ACC112 (cell line): ENCODE data around the gene ACSM3.
"Not testable (repeated sequence)": the region's sequence is repeated elsewhere in the genome, so short reads cannot be mapped to it uniquely, and the experiment has no call there.

Source experiments
- H2AFZ ChIP-seq: fragments of 200-600 bp; sonication (generic); one replicate; pipeline ENCODE4 v1.6.0; 2017; ENCODE audit warnings: antibody characterized with exemption, low read length; ENCODE audit not compliant: unreplicated experiment
- H3K27ac ChIP-seq: fragments of 200-600 bp; sonication (generic); 2 replicates; pipeline ENCODE4 v1.5.1; 2014; ENCODE audit warnings: low read depth, mild to moderate bottlenecking, antibody characterized with exemption, low read length, moderate library complexity
- H3K27me3 ChIP-seq: fragments of 200-600 bp; sonication (generic); 2 replicates; pipeline ENCODE4 v1.6.1; 2014; ENCODE audit warnings: mild to moderate bottlenecking, antibody characterized with exemption, low read length, moderate library complexity, mixed read lengths; ENCODE audit not compliant: insufficient read depth
- H3K36me3 ChIP-seq: fragments of 200-600 bp; sonication (generic); 2 replicates; pipeline ENCODE4 v1.6.1; 2016; ENCODE audit warnings: mild to moderate bottlenecking, antibody characterized with exemption, low read length, moderate library complexity, mixed read lengths; ENCODE audit not compliant: insufficient read depth
- H3K4me1 ChIP-seq: fragments of 200-600 bp; sonication (generic); one replicate; pipeline ENCODE4 v1.6.1; 2016; ENCODE audit warnings: low read length, mixed read lengths; ENCODE audit not compliant: insufficient read depth, unreplicated experiment, control insufficient read depth
- H3K4me3 ChIP-seq: fragments of 200-600 bp; sonication (generic); 2 replicates; pipeline ENCODE4 v1.5.1; 2014; ENCODE audit warnings: mild to moderate bottlenecking, low read depth, low read length
- H3K79me2 ChIP-seq: fragments of 200-600 bp; sonication (generic); one replicate; pipeline ENCODE4 v1.6.0; 2016; ENCODE audit warnings: low read length; ENCODE audit not compliant: control insufficient read depth, unreplicated experiment, insufficient read depth

The ACSM3 gene

DNA sequence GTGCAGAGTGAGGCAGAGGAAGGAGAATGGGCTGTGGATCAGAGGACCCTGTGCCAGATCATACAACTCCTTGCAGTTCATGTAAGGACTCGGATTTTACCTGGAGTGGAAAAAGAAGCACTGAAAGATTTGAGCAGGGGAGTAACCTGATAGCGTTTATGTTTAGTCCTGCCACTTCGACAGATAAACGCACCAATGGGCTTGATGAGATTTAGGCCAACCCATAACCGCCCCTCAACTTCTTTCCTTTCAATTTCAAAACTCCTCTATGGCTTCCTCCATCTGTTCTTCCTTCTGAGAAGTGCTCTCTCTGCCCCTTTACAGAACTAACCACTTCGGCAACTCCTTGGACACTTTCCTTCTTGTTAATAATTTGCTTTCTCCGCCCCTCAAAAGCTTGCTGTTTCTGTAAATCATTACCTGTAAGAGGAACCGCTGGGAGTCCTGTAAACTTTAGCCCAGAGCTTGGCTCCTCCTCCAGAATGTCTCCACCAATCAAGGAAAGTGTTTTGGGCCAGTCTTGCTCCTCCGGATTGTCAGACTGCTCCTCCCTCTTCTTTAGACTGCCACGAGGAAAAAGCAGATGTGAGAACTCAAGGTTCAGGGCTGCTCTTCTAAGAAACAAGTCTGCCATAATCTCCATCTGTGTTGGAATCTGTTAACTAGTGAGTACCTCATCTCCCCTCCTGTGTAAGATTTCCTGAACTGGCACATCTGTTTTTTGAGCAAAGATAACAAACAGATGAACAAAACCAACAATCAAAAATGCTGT is at the start of gene ACSM3:
TSS of gene ACSM3 (plus strand) at position 554 of the 772 bp plus-strand sequence. CDS start 6,021 bp downstream, outside the sequence.
- H3K27ac ChIP-seq = no peak within 1 kb of the TSS
- no peaks in the 10 kb centered on the region for H3K4me1 ChIP-seq
- peak within 1 kb of the TSS; percentile 95 for H2AFZ ChIP-seq
- no peaks in the 10 kb centered on the region for H3K79me2 ChIP-seq
- no peaks in the 10 kb centered on the region for H3K36me3 ChIP-seq
- H3K4me3 ChIP-seq = peak within 1 kb of the TSS; percentile 76
- peaks cover 14% of the 10 kb centered on the region for H3K27me3 ChIP-seq

DNA sequence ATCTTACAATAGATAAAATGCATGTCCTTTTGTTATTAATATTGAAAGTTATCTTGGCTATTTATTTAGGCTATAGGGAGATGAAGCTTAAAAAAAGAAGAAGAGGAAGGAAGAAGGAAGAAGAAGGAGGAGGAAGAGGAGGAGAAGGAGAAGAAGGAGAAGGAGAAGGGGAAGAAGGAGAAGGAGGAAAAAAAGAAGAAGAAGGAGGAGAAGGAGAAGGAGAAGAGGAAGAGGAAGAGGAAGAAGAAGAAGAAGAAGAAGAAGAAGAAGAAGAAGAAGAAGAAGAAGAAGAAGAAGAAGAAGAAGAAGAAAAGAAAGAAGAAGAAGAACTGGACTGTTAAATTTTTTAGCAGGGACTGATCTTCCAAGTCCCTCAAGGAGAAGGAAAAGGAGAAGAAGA is 46.1 kb upstream of the ACSM3 start:
- H3K4me3 ChIP-seq, H3K4me1 ChIP-seq, H3K27ac ChIP-seq, H2AFZ ChIP-seq, H3K36me3 ChIP-seq, H3K79me2 ChIP-seq: not testable (repeated sequence)
- peaks cover 41% of the 10 kb centered on the region for H3K27me3 ChIP-seq

GRCh38 chr16:20720251-20720650 is 43.6 kb upstream of the ACSM3 start:
- Histone ChIP-seq H3K79me2 (no peaks in the 10 kb centered on the region), H3K36me3 (no peaks in the 10 kb centered on the region), H3K27ac (no peak overlapping the region), H3K27me3 (peaks cover 28% of the 10 kb centered on the region), H3K4me1 (no peaks in the 10 kb centered on the region), H2AFZ (no peak overlapping the region), H3K4me3 (no peak overlapping the region)

GRCh38 chr16:20726661-20727060 is 37.2 kb upstream of the ACSM3 start:
- Histone ChIP-seq H3K36me3 (no peaks in the 10 kb centered on the region), H3K27me3 (peaks cover 27% of the 10 kb centered on the region), H3K27ac (no peak overlapping the region), H3K4me3 (no peak overlapping the region), H2AFZ (no peak overlapping the region), H3K4me1 (no peaks in the 10 kb centered on the region), H3K79me2 (no peaks in the 10 kb centered on the region)

- Histone ChIP-seq H3K36me3 (no peaks in the 10 kb centered on the region), H3K27me3 (peaks cover 27% of the 10 kb centered on the region), H3K4me1 (no peaks in the 10 kb centered on the region), H3K27ac (no peak overlapping the region), H3K4me3 (no peak overlapping the region), H3K79me2 (no peaks in the 10 kb centered on the region), H2AFZ (no peak overlapping the region)
These were observed 36.6 kb upstream of the ACSM3 start for GRCh38 chr16:20727181-20727580.

- peaks cover 27% of the 10 kb centered on the region for H3K27me3 ChIP-seq
- no peaks in the 10 kb centered on the region for H3K36me3 ChIP-seq
- H2AFZ ChIP-seq = no peak overlapping the region
- no peak overlapping the region for H3K27ac ChIP-seq
- no peak overlapping the region for H3K4me3 ChIP-seq
- no peaks in the 10 kb centered on the region for H3K4me1 ChIP-seq
- H3K79me2 ChIP-seq = no peaks in the 10 kb centered on the region
These were observed 34.7 kb upstream of the ACSM3 start for GRCh38 chr16:20729141-20729540.

GRCh38 chr16:20734056-20734455 is 29.8 kb upstream of the ACSM3 start:
- Histone ChIP-seq H3K79me2 (peaks cover 8% of the 10 kb centered on the region), H3K36me3 (peaks cover 31% of the 10 kb centered on the region), H3K27me3 (0 out of 2 replicates have a peak, but pooled peaks cover 3% of the 10 kb centered on the region), H3K4me1 (no peaks in the 10 kb centered on the region), H3K27ac (no peak overlapping the region), H2AFZ (no peak overlapping the region), H3K4me3 (no peak overlapping the region)

DNA sequence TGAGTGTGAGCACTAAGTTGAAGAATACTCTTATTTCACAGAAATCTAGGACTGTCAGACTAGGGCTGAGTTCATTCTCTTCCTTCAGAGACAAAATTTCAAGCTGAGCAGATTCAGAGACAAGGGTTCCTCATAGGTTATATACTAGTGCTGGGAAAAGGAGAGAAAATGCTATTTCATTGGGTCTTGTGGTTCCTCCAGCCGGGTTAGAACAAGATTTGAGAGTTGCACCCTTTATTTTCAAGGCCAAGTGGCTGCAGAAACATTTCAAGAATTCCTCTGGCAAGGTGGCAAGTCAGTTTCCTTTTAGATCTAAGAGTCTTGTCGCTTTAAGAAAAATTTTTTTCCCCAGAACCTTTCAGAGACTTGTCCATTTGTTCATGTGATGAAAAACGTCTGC is 29.0 kb upstream of the ACSM3 start:
- Histone ChIP-seq H3K4me1 (peaks cover under 1% of the 10 kb centered on the region), H3K4me3 (no peak overlapping the region), H2AFZ (no peak overlapping the region), H3K27ac (no peak overlapping the region), H3K79me2 (peaks cover 16% of the 10 kb centered on the region), H3K36me3 (peaks cover 31% of the 10 kb centered on the region), H3K27me3 (0 out of 2 replicates have a peak, but pooled peaks cover 2% of the 10 kb centered on the region)

DNA sequence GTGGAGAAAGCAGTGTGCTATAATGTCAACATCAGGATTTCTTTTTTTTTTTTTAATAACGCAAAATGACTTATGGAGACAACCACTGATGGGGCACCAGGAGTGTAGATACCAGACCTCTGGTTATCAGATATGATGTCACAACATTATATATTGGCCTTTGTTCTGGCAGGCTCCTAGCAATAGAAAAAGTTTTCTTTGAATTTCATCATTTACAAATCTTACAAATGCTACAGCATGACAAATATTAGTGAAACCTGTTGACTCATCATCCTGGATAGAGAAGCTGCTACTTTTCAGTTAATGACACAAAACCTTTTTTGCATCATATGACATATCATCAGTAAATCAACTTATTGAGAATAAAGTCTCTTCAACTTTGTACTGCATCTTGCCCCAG is 28.3 kb upstream of the ACSM3 start:
- Histone ChIP-seq H3K79me2 (peaks cover 23% of the 10 kb centered on the region), H2AFZ (no peak overlapping the region), H3K36me3 (peaks cover 31% of the 10 kb centered on the region), H3K27me3 (no peaks in the 10 kb centered on the region), H3K4me1 (peaks cover 7% of the 10 kb centered on the region), H3K4me3 (no peak overlapping the region), H3K27ac (no peak overlapping the region)

DNA sequence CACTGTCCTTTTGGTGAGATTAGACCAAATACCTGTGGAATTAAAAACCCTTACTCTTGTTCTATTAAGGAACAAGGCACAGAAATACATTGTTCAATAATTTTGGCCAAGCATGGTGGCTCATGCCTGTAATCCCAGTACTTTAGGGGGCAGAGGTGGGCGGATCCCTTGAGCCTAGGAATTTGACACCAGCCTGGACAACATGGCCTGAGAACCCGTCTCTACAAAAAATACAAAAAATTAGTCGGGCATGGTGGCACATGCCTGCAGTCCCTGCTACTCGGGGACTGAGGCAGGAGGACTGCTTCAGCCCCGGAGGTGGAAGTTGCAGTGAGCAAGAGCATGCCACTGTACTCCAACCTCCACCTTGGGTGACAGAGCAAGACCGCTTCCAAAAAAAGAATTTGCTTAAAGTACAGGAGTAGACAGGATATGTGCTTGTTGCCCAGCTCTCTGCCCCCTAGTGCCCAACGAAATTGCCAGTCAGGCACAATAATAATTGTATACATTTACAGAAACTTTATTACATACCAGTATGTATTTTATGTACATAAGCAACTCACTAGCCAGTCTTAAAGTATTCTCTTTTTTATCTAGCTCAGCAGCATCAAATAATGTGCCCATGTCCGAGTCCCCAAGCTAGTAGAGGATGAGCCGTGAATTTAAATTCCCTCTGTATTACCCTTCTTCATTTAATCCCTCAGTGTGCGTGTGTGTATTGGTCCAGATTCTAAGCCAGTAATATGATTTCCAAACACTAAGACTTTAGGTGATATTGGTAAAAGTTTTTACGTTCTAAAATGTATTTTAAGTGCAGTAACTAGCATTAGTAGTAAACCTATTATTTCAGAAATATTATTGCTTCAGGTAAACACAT is 23.6 kb upstream of the ACSM3 start:
- H3K27me3 ChIP-seq = no peaks in the 10 kb centered on the region
- peaks cover 30% of the 10 kb centered on the region for H3K79me2 ChIP-seq
- peaks cover 7% of the 10 kb centered on the region for H3K4me1 ChIP-seq
- peak overlapping the region; percentile 99 for H3K4me3 ChIP-seq
- H3K27ac ChIP-seq = 0 out of 2 replicates have a peak overlapping the region, but pooled peaks have one; percentile 7
- H2AFZ ChIP-seq = no peak overlapping the region
- H3K36me3 ChIP-seq = peaks cover 28% of the 10 kb centered on the region
